LHCN-M2 (cell line): ENCODE results near the gene UIMC1. TPM values are rescaled to one million over a fixed set of nuclear protein-coding genes. Genes with fewer than 3 reads are reported as not detected.
"Not testable (repeated sequence)": the region's sequence is repeated elsewhere in the genome, so short reads cannot be mapped to it uniquely, and the experiment has no call there.

Experiments used
- DNase-seq: peaks from one replicate; pipeline ENCODE4 v3.0.0-alpha.2; 2012; ENCODE audit warnings: low read depth
- total RNA-seq: library from RNA; depleted of rRNA; stranded (reverse); fragments of >200 nt; gene quantifications from 2 replicates; pipeline ENCODE4 v1.2.3, GENCODE V29; 2014

UIMC1 gene
- total RNA-seq, 1 experiment from 2014 or later: 24.6 TPM

- DNase-seq: no peak
Measured at GRCh38 chr5:176883700-176884570, 122.6 kb downstream of the UIMC1 start.

GRCh38 chr5:176882567-176882903 is 124.0 kb downstream of the UIMC1 start:
- DNase-seq: no peak

- DNase-seq: no peak
Measured at GRCh38 chr5:176881816-176882566, 124.6 kb downstream of the UIMC1 start.

GRCh38 chr5:176881021-176881749 is 125.4 kb downstream of the UIMC1 start:
- DNase-seq: no peak

- DNase-seq: no peak
Measured at GRCh38 chr5:176880366-176881020, 126.1 kb downstream of the UIMC1 start.

GRCh38 chr5:176879663-176880361 is 126.8 kb downstream of the UIMC1 start:
- no peak for DNase-seq

GRCh38 chr5:176878906-176879662 is 127.5 kb downstream of the UIMC1 start:
- no peak for DNase-seq

GRCh38 chr5:176878463-176878862 is 128.1 kb downstream of the UIMC1 start:
- no peak for DNase-seq

GRCh38 chr5:176877793-176878331 is 128.7 kb downstream of the UIMC1 start:
- DNase-seq: no peak

GRCh38 chr5:176876506-176877431 is 129.8 kb downstream of the UIMC1 start:
- DNase-seq: no peak

GRCh38 chr5:176875783-176876505 is 130.6 kb downstream of the UIMC1 start:
- DNase-seq: no peak

GRCh38 chr5:176875014-176875550 is 131.5 kb downstream of the UIMC1 start:
- DNase-seq: no peak

GRCh38 chr5:176874198-176874780 is 132.3 kb downstream of the UIMC1 start:
- no peak for DNase-seq

GRCh38 chr5:176873541-176874172 is 132.9 kb downstream of the UIMC1 start:
- DNase-seq: no peak

- not testable (repeated sequence) for DNase-seq
Measured at GRCh38 chr5:176873011-176873410, 133.6 kb downstream of the UIMC1 start.

GRCh38 chr5:176872586-176872985 is 134.0 kb downstream of the UIMC1 start:
- DNase-seq: not testable (repeated sequence)

- not testable (repeated sequence) for DNase-seq
Measured at GRCh38 chr5:176870644-176871043, 135.9 kb downstream of the UIMC1 start.
